ENCODE results near the gene SNN.
A peak's percentile ranks its signal among the peaks of the same experiment; 100 is the strongest.

The SNN gene

GRCh38 chr16:11634312-11634711 is 33.9 kb upstream of the SNN start:
- no peak for FAIRE-seq
- DNase-seq (ENCODE audit: insufficient read length, low spot score), result no peak

GRCh38 chr16:11635113-11635652 is 33.1 kb upstream of the SNN start:
- FAIRE-seq, result no peak
- DNase-seq (ENCODE audit: insufficient read length, low spot score), result no peak

GRCh38 chr16:11635679-11636171 is 32.5 kb upstream of the SNN start:
- FAIRE-seq (no peak), DNase-seq (ENCODE audit: insufficient read length, low spot score) (no peak)

GRCh38 chr16:11636172-11636721 is 32.0 kb upstream of the SNN start:
- FAIRE-seq (no peak), DNase-seq (ENCODE audit: insufficient read length, low spot score) (no peak)

GRCh38 chr16:11637320-11637719 is 30.9 kb upstream of the SNN start:
- DNase-seq (ENCODE audit: insufficient read length, low spot score) (no peak), FAIRE-seq (no peak)

GRCh38 chr16:11638140-11638539 is 30.1 kb upstream of the SNN start:
- FAIRE-seq (no peak), DNase-seq (ENCODE audit: insufficient read length, low spot score) (no peak)

GRCh38 chr16:11639008-11639562 is 29.2 kb upstream of the SNN start:
- no peak for DNase-seq (ENCODE audit: insufficient read length, low spot score)
- no peak for FAIRE-seq

- FAIRE-seq, result peak; percentile 68
- DNase-seq (ENCODE audit: insufficient read length, low spot score), result peak; percentile 91
Measured at GRCh38 chr16:11639925-11640899, 28.0 kb upstream of the SNN start.

- DNase-seq (ENCODE audit: insufficient read length, low spot score) (peak; percentile 73), FAIRE-seq (no peak)
Measured at GRCh38 chr16:11640987-11641817, 27.1 kb upstream of the SNN start.

GRCh38 chr16:11642765-11643116 is 25.5 kb upstream of the SNN start:
- DNase-seq (ENCODE audit: insufficient read length, low spot score) (no peak), FAIRE-seq (no peak)

GRCh38 chr16:11649276-11649675 is 19.0 kb upstream of the SNN start:
- DNase-seq (ENCODE audit: insufficient read length, low spot score), result no peak
- FAIRE-seq, result no peak

GRCh38 chr16:11650641-11651591 is 17.3 kb upstream of the SNN start:
- FAIRE-seq (no peak), DNase-seq (ENCODE audit: insufficient read length, low spot score) (no peak)

GRCh38 chr16:11651796-11652195 is 16.5 kb upstream of the SNN start:
- FAIRE-seq (no peak), DNase-seq (ENCODE audit: insufficient read length, low spot score) (no peak)

- no peak for FAIRE-seq
- DNase-seq (ENCODE audit: insufficient read length, low spot score), result no peak
Measured at GRCh38 chr16:11655655-11656054, 12.6 kb upstream of the SNN start.

GRCh38 chr16:11657556-11657955 is 10.7 kb upstream of the SNN start:
- DNase-seq (ENCODE audit: insufficient read length, low spot score) (no peak), FAIRE-seq (no peak)

- no peak for FAIRE-seq
- no peak for DNase-seq (ENCODE audit: insufficient read length, low spot score)
Measured at GRCh38 chr16:11658896-11659708, 9.2 kb upstream of the SNN start.

GRCh38 chr16:11660565-11660964 is 7.7 kb upstream of the SNN start:
- no peak for FAIRE-seq

GRCh38 chr16:11662582-11662981 is 5.7 kb upstream of the SNN start:
- FAIRE-seq, result no peak

More at GRCh38 chr16:11660565-11660964, 7.7 kb upstream of the SNN start:
- no peak for DNase-seq (ENCODE audit: insufficient read length, low spot score)

GRCh38 chr16:11665071-11665491 is 3.2 kb upstream of the SNN start:
- no peak for DNase-seq (ENCODE audit: insufficient read length, low spot score)
- no peak for FAIRE-seq

More at GRCh38 chr16:11662582-11662981, 5.7 kb upstream of the SNN start:
- DNase-seq (ENCODE audit: insufficient read length, low spot score), result no peak

Measured in HTR-8/SVneo (cell line).